HepG2 (cell line): ENCODE results near the gene GRAMD1A. TPM values are rescaled to one million over a fixed set of nuclear protein-coding genes. Genes with fewer than 3 reads are reported as not detected.

Experiments
- CAMTA2 ChIP-seq: sonication (generic); formaldehyde crosslinking; IDR thresholded peaks from 2 replicates; pipeline ENCODE4 v1.4.0; 2020; ENCODE audit warnings: mild to moderate bottlenecking, missing genetic modification reagents, borderline replicate concordance
- CREBL2 ChIP-seq: sonication (generic); formaldehyde crosslinking; IDR thresholded peaks from 2 replicates; pipeline ENCODE4 v1.8.1; 2023; ENCODE audit warnings: missing genetic modification reagents, mild to moderate bottlenecking, borderline replicate concordance
- DMAP1 ChIP-seq: IDR thresholded peaks from 2 replicates; pipeline ENCODE4 v1.6.1; 2016
- EP300 ChIP-seq, 3 experiments: sonication (generic) in 1 of 3; formaldehyde crosslinking in 1 of 3; IDR thresholded peaks; 2 replicates each; pipeline versions ENCODE4 v1.5.1 to v1.6.1; 2011 to 2020; ENCODE audit warnings: low read depth in 2 of 3, low read length in 2 of 3, borderline replicate concordance in 1 of 3, improper control_type of control experiment in 1 of 3, mild to moderate bottlenecking in 1 of 3, missing genetic modification reagents in 1 of 3, moderate library complexity in 1 of 3
- FOXC1 ChIP-seq: sonication (generic); formaldehyde crosslinking; IDR thresholded peaks from 2 replicates; pipeline ENCODE4 v1.8.0; 2022; ENCODE audit warnings: mild to moderate bottlenecking, missing genetic modification reagents, borderline replicate concordance
- GPBP1L1 ChIP-seq: sonication (generic); formaldehyde crosslinking; IDR thresholded peaks from 2 replicates; pipeline ENCODE4 v1.5.0; 2020; ENCODE audit warnings: mild to moderate bottlenecking, missing genetic modification reagents
- HDAC6 ChIP-seq: fragments of 200-600 bp; sonication (generic); IDR thresholded peaks from 2 replicates; pipeline ENCODE4 v1.7.0; 2017; ENCODE audit warnings: mild to moderate bottlenecking, antibody characterized with exemption, low read length, low read depth
- JUNB ChIP-seq: sonication (generic); formaldehyde crosslinking; IDR thresholded peaks from 2 replicates; pipeline ENCODE4 v1.8.0; 2022; ENCODE audit warnings: missing genetic modification reagents, mild to moderate bottlenecking, borderline replicate concordance
- MATR3 ChIP-seq: sonication (generic); formaldehyde crosslinking; IDR thresholded peaks from 2 replicates; pipeline ENCODE4 v1.4.0; 2020; ENCODE audit warnings: missing genetic modification reagents
- MAX ChIP-seq: IDR thresholded peaks from 2 replicates; pipeline ENCODE4 v1.6.1; 2012; ENCODE audit warnings: inconsistent platforms
- MED8 ChIP-seq: sonication (generic); formaldehyde crosslinking; IDR thresholded peaks from 2 replicates; pipeline ENCODE4 v1.8.1; 2023; ENCODE audit warnings: mild to moderate bottlenecking, missing genetic modification reagents; ENCODE audit not compliant: insufficient replicate concordance
- MXD4 ChIP-seq: IDR thresholded peaks from 2 replicates; pipeline ENCODE4 v1.6.1; 2016; ENCODE audit warnings: mild to moderate bottlenecking, missing biosample characterization, missing genetic modification reagents
- NBN ChIP-seq: fragments of 450-650 bp; conservative IDR thresholded peaks from 2 replicates; pipeline ENCODE4 v1.6.1; 2017
- NCOR1 ChIP-seq: fragments of 200-600 bp; sonication (generic); IDR thresholded peaks from 2 replicates; pipeline ENCODE4 v1.7.0; 2017; ENCODE audit warnings: antibody characterized with exemption, low read length, borderline replicate concordance
- POGZ ChIP-seq: sonication (generic); formaldehyde crosslinking; IDR thresholded peaks from 2 replicates; pipeline ENCODE4 v1.4.0; 2020; ENCODE audit warnings: mild to moderate bottlenecking, missing genetic modification reagents
- SNAPC5 ChIP-seq: sonication (generic); formaldehyde crosslinking; IDR thresholded peaks from 2 replicates; pipeline ENCODE4 v1.8.1; 2023; ENCODE audit warnings: mild to moderate bottlenecking, missing genetic modification reagents, borderline replicate concordance
- ZMYM3 ChIP-seq: sonication (generic); formaldehyde crosslinking; IDR thresholded peaks from 2 replicates; pipeline ENCODE4 v1.5.1; 2020; ENCODE audit warnings: mild to moderate bottlenecking, missing genetic modification reagents
- ZNF10 ChIP-seq: sonication (generic); formaldehyde crosslinking; IDR thresholded peaks from 2 replicates; pipeline ENCODE4 v1.4.0; 2020; ENCODE audit warnings: mild to moderate bottlenecking, low read depth, missing genetic modification reagents, borderline replicate concordance
- ZNF275 ChIP-seq: sonication (generic); formaldehyde crosslinking; IDR thresholded peaks from 2 replicates; pipeline ENCODE4 v1.8.0; 2022; ENCODE audit warnings: missing genetic modification reagents, mild to moderate bottlenecking, inconsistent platforms, borderline replicate concordance
- ZNF30 ChIP-seq: sonication (generic); formaldehyde crosslinking; IDR thresholded peaks from 2 replicates; pipeline ENCODE4 v1.5.0; 2020; ENCODE audit warnings: mild to moderate bottlenecking, missing genetic modification reagents
- ZNF335 ChIP-seq: sonication (generic); formaldehyde crosslinking; IDR thresholded peaks from 2 replicates; pipeline ENCODE4 v1.4.0; 2020; ENCODE audit warnings: missing genetic modification reagents
- ZNF484 ChIP-seq: sonication (generic); formaldehyde crosslinking; IDR thresholded peaks from 2 replicates; pipeline ENCODE4 v1.5.1; 2020; ENCODE audit warnings: mild to moderate bottlenecking, low read depth, missing genetic modification reagents, borderline replicate concordance
- ZNF503 ChIP-seq: sonication (generic); formaldehyde crosslinking; IDR thresholded peaks from 2 replicates; pipeline ENCODE4 v1.4.0; 2020; ENCODE audit warnings: missing genetic modification reagents
- ZNF772 ChIP-seq: sonication (generic); formaldehyde crosslinking; IDR thresholded peaks from 2 replicates; pipeline ENCODE4 v1.5.0; 2020; ENCODE audit warnings: mild to moderate bottlenecking, missing genetic modification reagents
- ZSCAN9 ChIP-seq: IDR thresholded peaks from 2 replicates; pipeline ENCODE4 v1.6.1; 2016; ENCODE audit warnings: borderline replicate concordance
- polyA plus RNA-seq, 8 experiments: library from polyadenylated mRNA; depleted of rRNA in 3 of 8; stranded (reverse) in 7 of 8; unstranded in 1 of 8; fragments of >200 nt; fragmentation: Illumina TruSeq in 4 of 8; extraction: Trizol in 4 of 8; gene quantifications; 2 replicates each; pipeline versions ENCODE4 v1.2.1 to v1.2.3, GENCODE V29; 2011 to 2016; ENCODE audit warnings: low read depth in 4 of 8, missing spikeins in 1 of 8, mixed read lengths in 1 of 8; ENCODE audit not compliant: insufficient read depth in 1 of 8
- total RNA-seq, 5 experiments: library from RNA; depleted of rRNA; stranded (reverse); fragments of >200 nt; fragmentation: Illumina TruSeq; extraction: Trizol; gene quantifications; 2 replicates each; pipeline ENCODE4 v1.2.3, GENCODE V29; 2016; ENCODE audit warnings: low read depth in 1 of 5

GRAMD1A gene
- total and polyA plus RNA-seq, 2 of the 13 experiments (the other 11 are each of a cell fraction or from before 2014, with no cell fraction given), result 14.7 to 181 TPM

- TF ChIP-seq GPBP1L1 (CRISPR knock-in tag) (no peak), CAMTA2 (CRISPR knock-in tag) (no peak), ZMYM3 (CRISPR knock-in tag) (no peak), HDAC6 (no peak), MED8 (CRISPR knock-in tag) (no peak), CREBL2 (no peak), ZNF10 (CRISPR knock-in tag) (no peak), ZNF275 (CRISPR knock-in tag) (no peak), ZSCAN9 (CRISPR knock-in tag) (0 out of 2 replicates have a peak, but pooled peaks have one; percentile 20), ZNF772 (CRISPR knock-in tag) (0 out of 2 replicates have a peak, but pooled peaks have one; percentile 46), DMAP1 (CRISPR knock-in tag) (peak; percentile 45; the same call in 1 of the 2 replicates), ZNF30 (CRISPR knock-in tag) (no peak), MXD4 (CRISPR knock-in tag) (no peak), ZNF503 (CRISPR knock-in tag) (no peak), ZNF335 (no peak), NBN (no peak), MATR3 (CRISPR knock-in tag) (no peak), ZNF484 (CRISPR knock-in tag) (no peak), EP300 (IDR thresholded peaks at IDR 0.05; ENCODE audit: low read depth in 2 of 2, low read length in 2 of 2) (no peak), EP300 (CRISPR knock-in tag; IDR thresholded peaks at IDR 0.05; ENCODE audit: borderline replicate concordance) (no peak), FOXC1 (CRISPR knock-in tag) (no peak), POGZ (CRISPR knock-in tag) (no peak), SNAPC5 (CRISPR knock-in tag) (no peak), JUNB (CRISPR knock-in tag) (0 out of 2 replicates have a peak, but pooled peaks have one; percentile 50), MAX (peak; percentile 85), NCOR1 (no peak)
Observed at GRCh38 chr19:35000647-35001501, 751 bp downstream of the GRAMD1A start (continued).
